Frontal cortex (tissue), 4 donors: ENCODE results near the gene TMEM232. TPM values are rescaled to one million over a fixed set of nuclear protein-coding genes. Genes with fewer than 3 reads are reported as not detected.

Experiments
- DNase-seq, 2 donors: peaks; one replicate each; pipeline ENCODE4 v3.0.0; 2012; ENCODE audit warnings: low spot score in 2 of 2
- FAIRE-seq: peaks from 2 replicates; lab custom pipeline; 2012; peaks lifted over from hg19 to GRCh38; lab: Jason Lieb, UNC
- total RNA-seq: library from RNA; depleted of rRNA; stranded (reverse); fragments of >200 nt; gene quantifications from one replicate; pipeline ENCODE4 v1.2.3, GENCODE V29; 2014
- donor health status: control.
- donor health status: control.
- donor health status: control.

Gene TMEM232
- total RNA-seq, 1 donor from 2014 or later = 25.7 TPM

DNA sequence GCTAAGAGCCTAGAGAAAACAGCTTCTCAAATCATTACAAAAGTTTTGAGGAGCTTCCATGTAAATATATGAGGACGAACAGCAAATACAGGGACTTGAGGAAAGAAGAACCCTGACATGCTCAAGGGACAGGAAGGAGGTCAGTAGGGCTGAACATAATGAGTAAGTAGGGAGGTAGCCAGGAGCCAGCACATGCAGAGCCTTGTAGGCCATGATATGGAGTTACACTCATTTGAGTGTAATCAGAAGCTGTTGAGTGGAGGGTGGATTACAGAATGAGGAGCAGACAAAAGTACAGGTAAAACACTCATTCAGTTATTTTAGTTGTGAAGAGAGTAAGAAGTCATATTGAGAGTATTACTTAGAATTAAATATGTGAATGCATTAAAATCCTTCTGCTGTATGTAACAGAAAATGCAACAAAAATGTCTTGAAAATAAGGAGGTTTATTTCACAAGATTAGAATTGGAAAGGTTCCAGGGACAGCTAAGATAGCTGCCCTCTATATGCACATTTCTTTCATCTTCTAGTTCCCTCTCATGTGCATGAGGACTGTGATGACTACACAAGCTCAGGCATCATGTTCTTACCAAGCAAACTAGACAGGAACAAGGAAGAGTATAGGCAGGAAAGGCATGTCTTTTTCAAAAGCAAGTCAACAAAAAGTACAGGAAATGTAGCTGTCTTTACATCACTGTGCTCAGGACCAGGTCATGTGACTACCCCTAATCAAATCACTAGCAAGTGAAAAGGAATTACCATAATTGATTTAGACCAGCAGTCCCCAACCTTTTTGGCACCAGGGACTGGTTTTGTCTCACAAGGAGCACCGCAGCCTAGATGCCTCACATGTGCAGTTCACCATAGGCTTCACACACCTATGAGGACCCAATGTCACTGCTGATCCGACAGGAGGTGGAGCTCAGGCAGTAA lies 87.2 kb downstream of the TMEM232 start:
- no peak for FAIRE-seq
- no peak for DNase-seq

DNA sequence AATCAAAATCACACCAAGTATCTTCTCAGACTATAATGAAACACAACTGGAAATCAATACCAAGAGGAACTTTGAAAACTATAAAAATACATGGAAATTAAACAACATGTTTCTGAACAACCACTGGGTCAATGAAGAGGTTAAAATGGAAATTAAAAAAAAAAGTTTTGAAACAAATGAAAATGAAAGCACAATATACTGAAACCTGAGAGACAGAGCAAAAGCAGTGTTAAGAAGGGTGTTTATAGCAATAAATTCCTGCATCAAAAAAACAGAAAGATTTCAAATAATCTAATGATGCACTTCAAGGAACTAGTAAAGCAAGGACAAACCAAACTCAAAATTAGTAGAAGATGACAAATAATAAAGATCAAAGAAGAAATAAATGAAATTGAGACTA lies 92.0 kb downstream of the TMEM232 start:
- FAIRE-seq (no peak), DNase-seq (no peak)

DNA sequence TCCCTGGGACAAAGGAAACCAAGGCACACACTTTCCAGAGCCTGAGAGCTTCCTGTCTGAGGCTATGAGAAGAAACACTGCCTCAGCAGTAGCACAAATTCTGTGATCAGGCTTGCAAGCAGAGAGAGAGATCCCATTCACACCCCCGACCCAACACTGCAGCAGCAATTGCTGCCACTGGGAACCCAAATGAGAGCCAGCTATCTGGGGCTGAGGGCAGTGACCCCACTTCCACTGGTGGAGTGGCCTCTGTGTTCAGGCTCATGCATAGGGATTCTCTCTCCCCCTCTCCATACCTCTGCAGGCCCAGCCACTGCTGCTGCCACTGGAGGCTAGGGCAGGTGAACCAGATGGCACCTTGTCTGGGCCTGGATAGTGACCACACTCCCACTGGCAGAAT lies 95.2 kb downstream of the TMEM232 start:
- no peak for FAIRE-seq
- DNase-seq = no peak

DNA sequence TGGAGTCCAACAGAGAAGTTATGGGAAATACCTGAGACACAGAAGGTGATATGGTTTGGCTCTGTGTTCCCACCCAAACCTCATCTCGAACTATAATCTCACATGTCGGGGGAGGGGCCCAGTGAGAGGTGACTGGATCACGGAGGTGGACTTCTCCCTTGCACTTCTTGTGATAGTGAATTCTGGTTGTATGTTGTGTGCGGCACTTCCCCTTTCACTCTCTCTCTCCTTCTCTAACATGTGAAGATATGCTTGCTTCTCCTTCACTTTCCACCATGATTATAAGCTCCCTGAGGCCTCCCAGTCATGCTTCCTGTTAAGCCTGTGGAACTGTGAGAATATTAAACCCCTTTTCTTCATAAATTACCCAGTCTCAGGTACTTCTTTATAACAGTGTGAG lies 96.1 kb downstream of the TMEM232 start:
- FAIRE-seq (no peak), DNase-seq (no peak)

DNA sequence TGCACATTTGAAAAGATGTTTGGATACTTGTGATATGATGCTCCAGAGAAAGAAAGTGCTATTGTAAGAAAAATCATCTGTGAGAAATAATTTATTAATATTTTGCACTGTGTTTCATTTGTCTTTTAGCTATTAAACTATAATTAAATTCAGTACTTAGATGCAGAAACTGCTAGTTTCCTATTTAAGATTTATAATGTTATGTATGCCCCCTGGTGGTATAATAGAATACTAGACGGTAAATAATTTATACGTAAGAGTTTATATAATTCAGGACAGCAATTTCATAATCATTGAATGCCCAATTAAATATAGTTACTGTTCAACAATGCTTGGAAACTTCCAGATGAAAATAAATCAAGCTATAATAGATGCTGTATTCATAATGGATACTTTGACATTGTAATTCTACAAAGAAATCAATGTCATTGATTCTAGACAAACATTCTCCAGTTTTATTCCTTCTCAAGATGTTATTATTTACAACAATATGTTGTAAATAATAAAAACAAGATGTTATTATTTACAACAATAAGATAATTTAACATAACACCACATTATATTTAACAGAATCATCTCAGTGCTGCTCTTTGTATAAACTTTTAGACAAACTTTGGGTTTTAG lies 101.0 kb downstream of the TMEM232 start:
- FAIRE-seq = peak; percentile 97
- peak; percentile 2 to 10 for DNase-seq

DNA sequence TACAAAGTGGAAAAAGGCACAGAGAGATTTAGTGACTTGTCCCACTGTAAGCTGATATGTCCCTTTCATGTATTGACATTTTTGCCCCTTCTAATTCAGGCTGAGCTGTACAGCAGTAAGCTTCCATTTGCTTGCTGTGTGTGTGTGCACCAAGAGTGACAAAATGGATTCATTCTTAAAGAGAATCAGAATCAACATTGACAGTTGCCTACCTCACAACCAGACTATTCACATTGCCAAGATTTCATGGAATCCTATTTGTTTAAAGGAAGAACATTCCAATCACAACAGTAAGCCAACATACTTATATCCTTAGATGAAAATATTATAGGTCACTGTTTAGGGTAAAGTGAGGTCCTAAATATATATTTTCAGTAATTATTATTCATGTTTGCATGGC lies 102.6 kb downstream of the TMEM232 start:
- FAIRE-seq = no peak
- no peak for DNase-seq

DNA sequence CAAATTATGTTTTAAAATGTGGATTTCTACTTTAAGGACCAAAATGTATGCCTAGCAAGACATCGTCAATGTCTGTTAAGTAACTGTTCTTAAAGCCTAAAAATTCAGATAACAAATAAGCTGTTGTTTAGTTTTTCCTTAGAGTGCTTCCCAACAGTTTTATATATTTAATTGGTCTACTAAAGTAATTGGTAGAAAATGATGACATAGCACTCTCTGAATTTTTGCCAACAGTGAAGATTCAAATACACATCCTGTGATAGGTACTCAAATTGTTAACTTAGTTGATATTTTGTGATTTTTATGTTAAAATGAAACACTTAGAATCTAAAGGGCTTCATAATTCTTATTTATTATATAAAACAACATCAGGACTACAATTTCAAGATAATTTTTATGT lies 107.5 kb downstream of the TMEM232 start:
- DNase-seq (no peak), FAIRE-seq (peak; percentile 21)

DNA sequence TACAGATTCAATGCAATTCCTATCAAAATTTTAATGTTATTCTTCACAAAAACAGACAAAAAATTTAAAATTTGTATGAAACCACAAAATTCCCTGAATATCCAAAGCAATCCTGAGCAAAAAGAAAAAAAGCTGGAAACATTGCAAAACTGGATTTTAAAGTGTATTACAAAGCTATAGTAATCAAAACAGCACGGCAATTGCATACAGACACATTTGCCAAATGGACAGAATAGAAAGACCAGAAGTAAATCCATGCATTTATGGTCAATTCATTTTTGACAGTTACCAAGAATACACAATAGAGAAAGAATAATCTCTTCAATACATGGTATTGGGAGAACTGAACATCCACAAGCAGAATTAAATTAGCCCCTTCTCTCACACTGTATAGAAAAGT lies 110.5 kb downstream of the TMEM232 start:
- DNase-seq (no peak), FAIRE-seq (no peak)

DNA sequence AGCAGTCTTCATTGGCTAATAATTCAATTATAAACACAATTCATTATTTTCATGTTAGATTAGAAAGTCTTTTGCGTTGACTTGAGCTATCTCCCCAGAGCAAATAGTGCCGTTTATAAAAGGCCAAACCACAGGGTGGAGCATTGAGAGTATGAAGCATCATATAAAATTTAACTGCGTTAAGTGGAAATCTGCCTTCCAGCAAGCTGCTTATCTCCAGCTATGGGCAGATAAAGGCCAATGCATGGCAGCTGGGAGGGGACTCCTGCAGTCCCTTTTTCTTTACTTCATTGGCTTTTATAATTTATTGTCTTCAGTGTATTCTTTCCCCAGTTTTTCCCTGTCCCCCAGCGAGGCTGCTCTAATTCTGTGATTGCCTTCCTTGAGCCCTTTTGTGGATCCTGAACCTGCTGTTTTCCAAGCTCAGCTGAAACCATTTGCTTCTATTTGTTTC lies 113.7 kb downstream of the TMEM232 start:
- DNase-seq = no peak

DNA sequence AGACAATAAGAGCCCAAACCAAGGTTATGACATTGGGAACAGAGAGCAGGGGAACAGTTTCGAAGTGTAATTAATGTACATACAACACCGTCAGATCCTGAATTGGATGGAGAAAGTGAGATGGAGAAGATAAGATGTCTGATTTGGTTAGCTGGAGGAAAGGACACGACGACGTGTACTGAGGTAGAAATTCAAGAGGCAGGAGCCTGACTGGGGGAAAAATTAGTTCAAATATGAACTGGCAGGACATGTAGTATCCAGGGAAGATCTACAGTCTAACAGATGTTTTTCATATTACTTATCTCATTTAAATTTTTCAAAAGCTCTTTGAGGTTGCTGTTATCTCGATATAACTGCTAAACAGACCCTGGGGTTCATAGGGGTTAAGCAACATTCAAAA lies 114.7 kb downstream of the TMEM232 start:
- FAIRE-seq = no peak
- DNase-seq = no peak

More for the DNA sequence above, 113.7 kb downstream of the TMEM232 start:
- no peak for FAIRE-seq

DNA sequence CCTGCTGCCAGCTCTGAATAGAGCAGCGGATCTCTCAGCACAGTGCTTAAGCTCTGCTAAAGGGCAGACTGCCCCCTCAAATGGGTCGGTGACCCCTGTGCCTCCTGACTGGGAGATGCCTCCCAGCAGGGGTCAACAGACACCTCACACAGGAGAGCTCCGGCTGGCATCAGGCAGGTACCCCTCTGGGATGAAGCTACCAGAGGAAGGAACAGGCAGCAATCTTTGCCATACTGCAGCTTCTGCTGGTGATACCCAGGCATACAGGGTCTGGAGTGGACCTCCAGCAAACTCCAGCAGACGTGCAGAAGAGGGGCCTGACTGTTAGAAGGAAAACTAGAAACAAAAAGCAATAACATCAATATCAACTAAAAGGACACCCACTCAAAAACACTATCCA lies 131.6 kb downstream of the TMEM232 start:
- FAIRE-seq (no peak), DNase-seq (no peak)

DNA sequence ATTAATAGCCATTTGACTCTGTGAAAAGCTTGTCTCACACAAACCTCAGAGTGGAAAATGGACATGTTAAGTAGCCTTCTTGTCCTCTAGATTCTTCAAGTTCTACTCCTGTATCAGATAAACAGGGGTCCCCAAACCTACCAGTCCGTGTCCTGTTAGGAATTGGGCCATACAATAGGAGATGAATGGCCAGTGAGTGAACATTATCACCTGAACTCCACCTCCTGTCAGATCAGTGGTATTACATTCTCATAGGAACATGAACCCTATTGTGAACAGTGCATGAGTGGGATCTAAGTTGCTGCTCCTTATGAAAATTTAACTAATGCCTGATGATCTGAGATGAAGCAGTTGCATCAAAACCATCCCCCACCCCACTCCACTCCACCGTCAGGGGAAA lies 136.3 kb downstream of the TMEM232 start:
- DNase-seq (no peak), FAIRE-seq (no peak)

DNA sequence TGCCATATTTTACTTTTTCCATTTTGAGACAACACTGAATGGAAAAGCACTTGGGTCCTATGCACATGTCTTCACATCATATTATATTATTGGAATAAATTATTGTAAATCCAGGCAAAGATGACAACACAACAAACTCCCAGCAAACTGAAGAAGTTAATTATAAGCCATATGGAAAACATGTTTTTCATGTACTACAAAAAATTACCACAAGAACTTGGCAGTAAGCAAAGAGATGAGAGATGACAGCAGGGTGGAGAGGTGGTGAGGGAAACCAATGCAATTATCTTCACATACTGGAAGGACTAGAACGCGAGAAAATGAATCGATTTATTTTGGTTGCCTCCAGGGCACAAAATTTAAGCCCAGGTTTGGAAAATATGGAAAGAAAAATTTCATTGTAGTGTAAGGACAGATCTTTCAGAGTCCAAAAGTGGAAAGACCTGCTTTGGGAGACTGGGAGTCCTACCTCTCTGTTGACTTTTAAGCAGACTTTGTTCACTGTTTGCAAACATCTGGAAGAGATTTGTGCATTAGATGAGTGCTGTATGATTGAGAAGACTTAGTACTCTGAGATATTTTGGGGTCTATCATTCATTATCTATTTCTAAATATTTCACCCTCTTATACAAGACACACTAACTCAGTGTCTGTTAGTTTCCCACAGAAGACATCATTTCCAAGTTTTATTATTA lies 138.0 kb downstream of the TMEM232 start:
- FAIRE-seq (no peak), DNase-seq (no peak)

DNA sequence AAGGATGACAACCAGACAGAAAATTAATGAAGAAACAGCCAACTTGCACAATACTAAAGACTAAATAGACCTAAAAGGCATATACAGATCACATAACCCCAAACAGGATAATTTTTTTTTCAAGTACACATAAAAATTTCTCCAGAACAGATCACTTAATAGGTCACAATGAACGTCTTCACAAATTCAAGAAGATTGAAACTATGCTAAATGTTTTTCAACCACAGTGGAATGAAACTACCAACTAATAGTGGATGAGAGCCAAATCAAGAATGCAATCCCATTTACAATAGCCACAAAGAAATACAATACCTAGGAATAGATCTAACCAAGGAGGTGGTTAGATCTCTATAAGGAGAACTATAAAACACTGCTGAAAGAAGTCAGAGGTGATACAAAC lies 145.8 kb downstream of the TMEM232 start:
- FAIRE-seq (no peak), DNase-seq (no peak)

DNA sequence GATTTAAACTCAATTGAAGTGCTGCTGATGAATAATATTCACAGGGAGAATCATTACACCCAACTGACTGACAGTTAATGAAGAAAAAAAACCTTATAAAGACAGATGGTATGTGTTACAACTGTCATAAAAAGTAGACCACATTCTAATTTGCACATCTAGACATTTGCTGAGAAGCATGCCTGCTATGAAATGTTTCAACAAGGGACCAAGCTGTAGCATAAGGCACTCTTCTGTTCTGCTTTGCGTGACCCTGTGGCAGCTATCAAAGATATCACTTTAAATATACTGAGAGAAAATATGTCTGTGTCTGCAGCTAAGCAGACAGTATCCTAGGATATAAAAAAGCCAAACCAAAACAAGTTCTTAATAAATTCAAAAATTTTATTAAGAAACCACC lies 153.7 kb downstream of the TMEM232 start:
- DNase-seq (no peak), FAIRE-seq (no peak)

DNA sequence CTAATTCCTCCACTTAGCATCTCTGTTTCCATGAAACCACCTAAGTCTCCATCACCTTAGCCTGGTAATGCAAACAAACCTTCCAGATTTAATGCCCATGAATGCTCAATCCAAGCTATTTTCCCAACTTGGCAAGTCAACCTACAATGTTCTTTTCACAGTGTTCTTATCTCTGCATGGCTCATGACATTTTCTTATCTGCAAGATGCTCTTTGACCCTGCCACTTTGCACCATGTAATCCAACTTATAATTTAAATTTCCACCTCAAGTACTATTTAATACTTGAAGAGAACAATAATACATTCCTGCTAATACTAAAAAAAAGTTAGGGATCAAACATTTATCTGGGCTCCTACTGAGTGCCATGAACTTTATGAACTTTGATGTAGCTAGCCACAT lies 164.3 kb downstream of the TMEM232 start:
- DNase-seq (no peak), FAIRE-seq (no peak)

DNA sequence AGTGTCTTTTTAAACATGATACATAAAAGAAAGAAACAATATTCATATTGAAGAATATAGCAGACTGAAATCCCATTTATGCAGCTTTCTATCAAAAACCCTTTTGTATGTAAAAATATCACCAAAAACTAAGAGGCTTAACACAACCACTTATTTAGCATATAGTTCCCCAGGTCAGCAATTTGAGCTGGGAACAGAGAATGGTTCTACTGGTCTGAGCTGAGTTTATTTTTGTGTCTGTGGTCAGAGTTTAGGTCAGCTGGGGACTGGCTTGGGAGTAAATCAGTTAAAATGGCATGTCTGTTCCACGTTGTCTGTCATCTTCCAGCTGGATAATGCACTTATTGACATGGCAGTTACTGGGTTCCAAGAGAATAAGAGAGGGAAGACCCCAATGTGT lies 165.0 kb downstream of the TMEM232 start:
- FAIRE-seq = no peak

DNA sequence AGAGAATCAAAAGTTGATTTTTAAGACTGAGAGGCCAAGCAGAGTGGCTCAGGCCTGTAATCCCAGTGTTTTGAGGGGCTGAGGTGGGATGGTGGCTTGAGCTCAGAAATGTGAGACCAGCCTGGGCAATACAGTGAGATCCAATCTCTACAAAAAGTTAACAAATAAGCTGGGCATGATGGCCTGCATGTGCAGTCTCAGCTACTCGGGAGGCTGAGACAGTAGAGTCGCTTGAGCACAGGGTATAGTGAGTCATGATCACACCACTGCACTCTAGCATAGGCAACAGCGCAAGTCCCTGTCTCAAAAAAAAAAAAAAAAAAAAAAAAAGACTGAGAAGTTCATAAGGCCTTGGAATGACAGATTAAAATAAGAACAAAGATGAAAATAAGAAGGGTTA lies 177.2 kb downstream of the TMEM232 start:
- FAIRE-seq = no peak

More for the DNA sequence above, 165.0 kb downstream of the TMEM232 start:
- DNase-seq = no peak

DNA sequence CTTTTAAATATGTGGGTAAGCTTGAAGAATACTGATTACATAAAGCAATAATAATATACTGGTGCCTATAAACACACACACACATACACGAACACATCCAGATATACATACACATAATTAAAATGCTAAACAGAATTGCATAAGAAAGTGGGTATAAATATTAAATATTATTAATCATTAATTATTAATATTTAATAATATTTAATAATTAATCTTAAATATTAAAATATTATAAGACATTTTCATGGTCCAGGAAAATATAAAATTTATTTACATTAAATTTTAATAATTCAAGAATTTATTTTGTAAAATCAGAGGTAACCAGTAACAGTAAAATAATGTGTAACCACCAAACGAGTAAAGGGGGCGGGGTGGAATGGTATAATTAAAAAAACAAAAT lies 178.3 kb downstream of the TMEM232 start:
- FAIRE-seq = peak; percentile 74
- no peak for DNase-seq

More for the DNA sequence above, 177.2 kb downstream of the TMEM232 start:
- DNase-seq = no peak

DNA sequence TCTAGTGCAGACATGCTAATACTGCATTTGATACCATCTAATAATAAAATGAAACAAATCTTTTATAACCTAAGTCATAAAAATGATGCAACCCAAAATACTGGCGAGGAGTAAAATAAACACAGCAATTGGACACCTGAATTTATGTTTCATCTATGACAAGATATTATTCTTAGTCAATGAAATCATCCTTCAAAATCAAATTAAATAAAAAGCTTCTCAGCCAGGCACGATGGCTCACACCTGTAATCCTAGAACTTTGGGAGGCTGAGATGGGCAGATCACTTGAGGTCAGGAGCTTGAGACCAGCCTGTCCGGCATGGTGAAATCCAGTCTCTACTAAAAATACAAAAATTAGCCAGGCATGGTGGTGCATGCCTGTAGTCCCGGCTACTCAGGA lies 179.0 kb downstream of the TMEM232 start:
- DNase-seq (no peak), FAIRE-seq (no peak)

DNA sequence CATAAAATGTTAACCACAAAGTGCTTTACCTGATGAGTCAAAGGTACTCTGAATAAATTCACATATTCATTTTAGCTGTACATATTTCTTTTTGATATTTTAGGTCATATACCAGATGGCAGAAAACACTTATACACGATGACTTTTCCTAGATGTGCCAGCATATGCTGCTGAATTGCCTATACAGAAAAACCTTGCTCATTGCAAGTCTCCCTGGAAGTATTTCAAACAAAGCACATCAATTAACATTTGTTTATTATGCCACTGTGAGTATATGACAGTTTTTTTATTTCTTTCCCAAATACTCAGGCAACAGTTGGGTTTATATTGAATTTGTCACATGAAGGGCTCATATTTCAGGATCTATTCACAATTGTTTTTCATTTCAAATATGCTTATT lies 180.8 kb downstream of the TMEM232 start:
- DNase-seq = no peak

More for the DNA sequence above, 180.8 kb downstream of the TMEM232 start:
- FAIRE-seq = no peak
